ENCODE measurements around the gene ISM2. TPM values are rescaled to one million over a fixed set of nuclear protein-coding genes. Genes with fewer than 3 reads are reported as not detected.
"Not testable (repeated sequence)": the region's sequence is repeated elsewhere in the genome, so short reads cannot be mapped to it uniquely, and the experiment has no call there.

ISM2 gene
- 0.11 TPM in 1 of 2 replicates, not detected in the other for total RNA-seq

DNA sequence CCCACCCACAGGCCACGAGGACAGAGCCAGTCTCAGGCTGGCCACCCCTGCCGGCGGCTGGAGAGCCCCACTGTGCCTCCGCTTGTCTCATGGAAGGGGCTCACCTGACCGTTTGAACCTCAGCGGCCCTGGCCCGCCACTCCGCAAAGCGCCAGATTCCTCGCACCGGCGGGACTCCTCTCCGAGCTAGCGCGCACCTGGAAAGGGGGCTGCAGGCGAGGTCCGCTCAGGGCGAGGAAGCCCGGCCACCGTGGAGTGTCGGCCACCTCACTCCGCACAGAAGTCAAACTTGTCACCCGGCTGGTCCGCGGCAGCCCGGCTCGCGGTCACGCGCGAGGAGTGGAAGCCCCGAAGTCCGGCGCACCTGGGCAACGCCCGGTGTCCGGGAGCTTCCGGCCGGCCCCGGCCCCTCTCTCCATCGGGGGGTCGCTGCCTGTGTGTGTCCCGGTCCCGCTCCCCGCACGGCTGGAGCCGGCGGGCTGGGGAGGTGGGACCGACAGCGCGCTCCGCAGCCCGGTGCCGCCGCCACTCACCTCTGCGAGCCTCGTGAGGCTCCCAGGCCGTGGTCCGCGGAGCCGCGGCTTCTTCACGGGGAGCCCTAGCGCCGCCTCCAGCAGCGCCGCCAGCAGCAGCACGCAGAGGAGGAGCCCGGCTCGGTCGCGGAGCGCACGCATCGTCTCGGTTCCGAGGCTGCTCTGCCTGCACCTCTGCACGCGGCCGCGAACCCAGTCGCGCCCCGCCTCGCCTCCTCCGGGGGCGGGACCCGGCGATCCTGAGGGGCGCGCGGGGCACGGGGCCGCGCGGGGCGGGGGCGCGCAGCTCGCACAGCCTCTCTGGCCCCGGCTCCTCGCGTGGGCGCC lies at the start of gene ISM2:
ISM2 (minus strand) TSS at position 697 of the 860 bp plus-strand sequence; CDS start at position 674, 23 bp downstream.
- intact Hi-C loops (cut with micrococcal nuclease), result no loop called here
- Mint-ChIP-seq H3K4me3 (ENCODE audit: low read depth) (peak within 1 kb of the TSS; percentile 54), H3K27me3 (ENCODE audit: low read depth) (peaks cover 37% of the 10 kb centered on the region), H3K4me1 (ENCODE audit: low read depth) (peaks cover 3% of the 10 kb centered on the region), H3K9me3 (peaks cover 4% of the 10 kb centered on the region), H3K36me3 (ENCODE audit: low read depth) (peaks cover 3% of the 10 kb centered on the region), H3K27ac (no peak within 1 kb of the TSS)
- peak; percentile 36 for DNase-seq (ENCODE audit: low spot score)

DNA sequence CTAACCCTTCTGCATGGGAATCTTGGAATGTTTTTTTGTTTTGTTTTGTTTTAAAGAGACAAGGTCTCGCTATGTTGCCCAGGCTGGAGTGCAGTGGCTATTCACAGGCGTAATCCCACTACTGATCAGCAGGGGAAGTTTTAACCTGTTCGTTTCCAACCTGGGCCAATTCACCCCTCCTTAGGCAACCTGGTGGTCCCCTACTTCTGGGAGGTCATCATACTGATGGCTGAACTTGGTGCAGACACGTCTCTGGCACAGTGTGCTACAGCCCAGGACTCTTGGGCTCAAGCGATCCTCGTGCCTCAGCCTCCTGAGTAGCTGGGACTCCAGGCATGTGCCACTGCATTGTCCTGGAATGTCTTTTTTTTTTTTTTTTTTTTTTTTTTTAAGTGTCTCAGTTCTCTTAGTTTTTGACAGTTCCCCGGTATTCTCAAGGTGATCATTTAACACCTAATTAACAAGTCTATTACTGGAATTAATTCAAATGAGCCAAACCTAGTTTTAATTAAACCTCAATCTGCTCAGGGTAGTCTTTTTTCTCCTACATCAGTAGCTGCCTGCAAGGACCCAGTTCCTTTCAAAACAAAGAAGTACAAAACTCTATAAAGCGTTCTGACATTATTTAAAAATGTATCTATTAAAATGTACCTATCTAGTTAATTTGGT lies 49.0 kb upstream of the ISM2 start:
- intact Hi-C loops (cut with micrococcal nuclease), result no loop called here
- no peak for DNase-seq (ENCODE audit: low spot score)
- Mint-ChIP-seq H3K4me3 (ENCODE audit: low read depth) (no peak overlapping the region), H3K9me3 (no peaks in the 10 kb centered on the region), H3K36me3 (ENCODE audit: low read depth) (peaks cover 38% of the 10 kb centered on the region), H3K4me1 (ENCODE audit: low read depth) (peaks cover 3% of the 10 kb centered on the region), H3K27ac (no peak overlapping the region), H3K27me3 (ENCODE audit: low read depth) (no peaks in the 10 kb centered on the region)

DNA sequence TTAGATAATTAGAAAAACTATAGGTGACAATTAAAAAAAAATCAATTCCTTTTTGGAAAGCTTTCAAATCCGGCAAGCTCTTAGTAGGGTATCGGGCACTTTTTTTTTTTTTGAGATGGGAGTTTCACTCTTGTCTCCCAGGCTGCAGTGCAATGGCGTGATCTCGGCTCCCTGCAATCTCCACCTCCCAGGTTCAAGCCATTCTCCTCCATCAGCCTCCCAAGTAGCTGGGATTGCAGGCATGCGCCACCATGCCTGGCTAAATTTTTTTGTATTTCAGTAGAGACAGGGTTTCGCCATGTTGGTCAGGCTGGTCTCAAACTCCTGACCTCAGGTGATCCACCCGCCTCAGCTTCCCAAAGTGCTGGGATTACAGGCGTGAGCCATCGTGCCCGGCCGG lies 46.6 kb upstream of the ISM2 start:
- H3K4me1 Mint-ChIP-seq (ENCODE audit: low read depth); intact Hi-C loops (cut with micrococcal nuclease): not testable (repeated sequence)

DNA sequence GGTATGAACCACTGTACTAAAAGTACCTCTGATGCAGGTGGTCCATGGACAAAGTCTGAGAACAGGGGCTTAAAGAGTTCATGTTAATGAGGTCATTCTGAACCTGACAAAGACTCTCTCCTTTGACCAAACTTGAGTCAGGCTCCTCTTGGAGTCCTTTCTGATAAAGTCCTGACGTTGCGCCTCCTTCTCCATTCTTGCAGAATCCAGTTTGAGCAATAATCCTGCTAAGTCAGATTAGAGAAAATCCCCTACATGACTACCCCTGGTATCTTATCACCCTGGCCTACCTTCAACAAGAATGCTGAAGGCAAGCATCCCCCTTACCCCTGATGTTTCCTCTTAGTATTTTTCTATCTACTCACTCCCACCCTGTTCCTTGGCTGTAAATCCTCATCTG lies 46.0 kb upstream of the ISM2 start:
- no peaks in the 10 kb centered on the region for H3K9me3 Mint-ChIP-seq
- DNase-seq (ENCODE audit: low spot score), result no peak
- H3K36me3 Mint-ChIP-seq (ENCODE audit: low read depth), result peaks cover 26% of the 10 kb centered on the region
- no peaks in the 10 kb centered on the region for H3K27me3 Mint-ChIP-seq (ENCODE audit: low read depth)
- H3K4me3 Mint-ChIP-seq (ENCODE audit: low read depth), result no peak overlapping the region
- H3K4me1 Mint-ChIP-seq (ENCODE audit: low read depth), result peaks cover 5% of the 10 kb centered on the region
- intact Hi-C loops (cut with micrococcal nuclease), result no loop called here
- H3K27ac Mint-ChIP-seq, result no peak overlapping the region

More for the DNA sequence above, 46.6 kb upstream of the ISM2 start:
- H3K27me3 Mint-ChIP-seq (ENCODE audit: low read depth); H3K4me3 Mint-ChIP-seq (ENCODE audit: low read depth); H3K9me3 Mint-ChIP-seq; H3K27ac Mint-ChIP-seq; DNase-seq (ENCODE audit: low spot score): not testable (repeated sequence)
- H3K36me3 Mint-ChIP-seq (ENCODE audit: low read depth), result peaks cover 31% of the 10 kb centered on the region

DNA sequence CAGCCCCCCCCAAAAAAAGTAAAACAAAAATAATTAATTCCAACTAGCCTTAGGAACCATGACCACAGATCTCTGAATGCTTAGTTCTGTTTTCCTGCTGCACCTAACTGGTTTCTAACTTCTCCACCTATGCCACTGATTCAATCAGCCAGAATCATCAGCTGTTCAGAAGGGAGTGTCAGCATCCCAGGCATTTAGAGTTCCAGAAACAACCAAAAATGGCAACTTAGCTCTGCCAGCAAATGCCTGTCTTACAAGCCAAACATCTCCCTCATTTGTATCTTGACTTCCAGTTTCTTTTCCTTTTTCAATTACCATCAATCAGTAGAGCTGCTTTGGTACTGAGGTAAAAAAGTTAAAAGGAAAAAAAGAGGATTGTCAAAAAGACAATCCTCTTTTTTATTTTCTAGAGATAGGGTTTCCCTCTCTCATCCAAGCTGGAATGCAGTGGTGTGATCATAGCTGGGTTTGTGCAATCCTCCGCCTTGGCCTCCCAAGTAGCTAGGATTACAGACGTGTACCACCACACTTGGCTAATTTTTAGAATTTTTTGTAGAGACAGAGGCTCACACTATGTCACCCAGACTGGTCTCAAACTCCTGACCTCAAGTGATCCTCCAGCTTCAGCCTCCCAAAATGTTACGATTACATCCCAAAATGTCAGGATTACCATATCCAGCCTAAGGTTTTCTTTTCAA lies 45.2 kb upstream of the ISM2 start:
- Mint-ChIP-seq H3K36me3 (ENCODE audit: low read depth) (peaks cover 26% of the 10 kb centered on the region), H3K27me3 (ENCODE audit: low read depth) (no peaks in the 10 kb centered on the region), H3K9me3 (no peaks in the 10 kb centered on the region), H3K27ac (no peak overlapping the region), H3K4me1 (ENCODE audit: low read depth) (peaks cover 5% of the 10 kb centered on the region), H3K4me3 (ENCODE audit: low read depth) (no peak overlapping the region)
- DNase-seq (ENCODE audit: low spot score), result no peak
- intact Hi-C loops (cut with micrococcal nuclease), result no loop called here

DNA sequence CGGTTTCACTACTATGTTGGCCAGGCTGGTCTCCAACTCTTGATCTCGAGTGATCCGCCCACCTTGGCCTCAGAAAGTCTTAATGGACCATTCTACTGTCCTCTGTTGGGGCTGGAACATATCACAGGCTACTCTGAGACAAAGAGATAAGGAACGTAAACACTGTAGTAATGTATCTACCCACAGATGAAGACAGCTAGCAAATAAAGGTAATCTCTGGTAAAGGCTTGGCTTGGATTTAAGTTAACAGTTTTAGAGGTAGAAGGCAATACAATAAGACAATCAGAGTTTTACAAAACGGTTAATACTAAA lies 44.6 kb upstream of the ISM2 start:
- DNase-seq (ENCODE audit: low spot score), result no peak
- intact Hi-C loops (cut with micrococcal nuclease), result no loop called here
- H3K4me3 Mint-ChIP-seq (ENCODE audit: low read depth), result no peak overlapping the region
- no peak overlapping the region for H3K27ac Mint-ChIP-seq
- H3K9me3 Mint-ChIP-seq, result no peaks in the 10 kb centered on the region
- H3K36me3 Mint-ChIP-seq (ENCODE audit: low read depth), result peaks cover 21% of the 10 kb centered on the region
- H3K27me3 Mint-ChIP-seq (ENCODE audit: low read depth), result no peaks in the 10 kb centered on the region
- peaks cover 5% of the 10 kb centered on the region for H3K4me1 Mint-ChIP-seq (ENCODE audit: low read depth)

DNA sequence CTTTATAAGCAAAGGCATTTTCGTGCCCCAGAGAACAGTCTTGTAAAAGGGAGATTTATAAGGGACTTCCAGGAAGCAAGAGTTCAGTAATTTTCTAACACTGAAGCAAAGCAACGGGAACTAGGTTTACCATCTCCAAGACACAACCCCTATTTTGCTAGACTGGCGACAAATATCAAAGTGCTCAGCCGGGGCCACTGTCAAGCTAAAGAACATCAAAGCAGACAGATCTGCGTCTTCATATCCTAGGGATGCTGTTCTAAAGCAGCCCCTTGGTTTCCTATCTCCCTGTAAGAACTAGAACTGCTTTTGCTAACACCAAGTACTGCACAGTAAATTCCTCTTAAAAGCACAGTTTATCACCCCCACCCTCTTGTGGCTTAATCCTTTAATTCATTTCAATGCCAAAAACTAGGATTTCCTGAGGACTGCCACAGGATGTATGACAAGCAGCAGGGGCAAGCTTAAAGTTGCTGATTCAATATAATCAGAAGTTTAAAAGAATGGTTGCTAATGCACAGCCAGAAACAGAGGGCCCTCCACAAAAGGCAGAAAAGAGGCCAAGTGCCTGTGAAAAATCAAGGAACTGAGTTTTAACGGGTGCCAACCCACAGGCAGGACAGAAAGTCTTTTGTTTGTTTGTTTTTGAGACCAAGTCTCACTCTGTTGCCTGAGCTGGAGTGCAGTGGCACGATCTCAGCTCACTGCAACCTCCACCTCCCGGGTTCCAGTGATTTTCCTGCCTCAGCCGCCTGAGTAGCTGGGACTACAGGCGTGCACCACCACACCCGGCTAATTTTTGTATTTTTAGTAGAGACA lies 44.0 kb upstream of the ISM2 start:
- H3K27ac Mint-ChIP-seq, result no peak overlapping the region
- peaks cover 5% of the 10 kb centered on the region for H3K4me1 Mint-ChIP-seq (ENCODE audit: low read depth)
- intact Hi-C loops (cut with micrococcal nuclease), result no loop called here

DNA sequence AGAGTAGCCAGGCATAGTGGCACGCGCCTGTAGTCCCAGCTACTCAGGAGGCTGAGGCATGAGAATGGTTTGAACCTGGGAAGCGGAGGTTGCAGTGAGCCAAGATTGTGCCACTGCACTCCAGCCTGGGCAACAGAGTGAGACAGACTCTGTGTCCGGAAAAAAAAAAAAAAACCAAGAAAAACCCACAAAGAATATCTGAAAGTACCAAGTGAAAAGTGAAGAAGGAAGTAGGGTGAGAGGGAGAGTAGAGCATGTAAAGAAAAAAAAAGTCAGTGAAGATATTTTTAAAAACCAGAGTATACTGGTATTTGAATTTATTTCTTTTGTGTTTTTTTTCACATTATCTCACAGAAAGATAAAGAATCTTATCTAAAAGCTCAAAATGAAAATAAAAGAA lies 43.3 kb upstream of the ISM2 start:
- Mint-ChIP-seq H3K4me3 (ENCODE audit: low read depth) (no peak overlapping the region), H3K4me1 (ENCODE audit: low read depth) (peaks cover 5% of the 10 kb centered on the region), H3K27me3 (ENCODE audit: low read depth) (no peaks in the 10 kb centered on the region), H3K9me3 (no peaks in the 10 kb centered on the region), H3K27ac (peak overlapping the region; percentile 5), H3K36me3 (ENCODE audit: low read depth) (peaks cover 26% of the 10 kb centered on the region)
- intact Hi-C loops (cut with micrococcal nuclease), result no loop called here
- DNase-seq (ENCODE audit: low spot score), result no peak

More for the DNA sequence above, 44.0 kb upstream of the ISM2 start:
- Mint-ChIP-seq H3K4me3 (ENCODE audit: low read depth) (no peak overlapping the region), H3K27me3 (ENCODE audit: low read depth) (no peaks in the 10 kb centered on the region), H3K9me3 (no peaks in the 10 kb centered on the region), H3K36me3 (ENCODE audit: low read depth) (peaks cover 26% of the 10 kb centered on the region)
- DNase-seq (ENCODE audit: low spot score), result no peak

DNA sequence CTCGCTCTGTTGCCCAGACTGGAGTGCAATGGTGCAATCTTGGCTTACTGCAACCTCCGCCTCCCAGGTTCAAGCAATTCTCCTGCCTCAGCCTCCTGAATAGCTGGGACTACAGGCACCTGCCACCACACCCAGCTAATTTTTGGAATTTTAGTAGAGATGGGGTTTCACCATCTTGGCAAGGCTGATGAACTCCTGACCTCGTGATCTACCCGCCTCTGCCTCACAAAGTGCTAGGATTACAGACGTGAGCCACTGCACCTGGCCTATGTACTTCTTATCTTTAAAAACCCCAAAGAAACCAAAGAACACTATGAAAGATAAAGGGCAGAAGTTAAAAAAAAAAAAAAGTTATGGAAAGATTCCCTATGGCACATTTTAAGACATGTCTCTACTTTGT lies 38.3 kb upstream of the ISM2 start:
- intact Hi-C loops (cut with micrococcal nuclease); DNase-seq (ENCODE audit: low spot score); H3K9me3 Mint-ChIP-seq; H3K27me3 Mint-ChIP-seq (ENCODE audit: low read depth); H3K4me3 Mint-ChIP-seq (ENCODE audit: low read depth); H3K27ac Mint-ChIP-seq; H3K4me1 Mint-ChIP-seq (ENCODE audit: low read depth): not testable (repeated sequence)
- peaks cover 28% of the 10 kb centered on the region for H3K36me3 Mint-ChIP-seq (ENCODE audit: low read depth)

DNA sequence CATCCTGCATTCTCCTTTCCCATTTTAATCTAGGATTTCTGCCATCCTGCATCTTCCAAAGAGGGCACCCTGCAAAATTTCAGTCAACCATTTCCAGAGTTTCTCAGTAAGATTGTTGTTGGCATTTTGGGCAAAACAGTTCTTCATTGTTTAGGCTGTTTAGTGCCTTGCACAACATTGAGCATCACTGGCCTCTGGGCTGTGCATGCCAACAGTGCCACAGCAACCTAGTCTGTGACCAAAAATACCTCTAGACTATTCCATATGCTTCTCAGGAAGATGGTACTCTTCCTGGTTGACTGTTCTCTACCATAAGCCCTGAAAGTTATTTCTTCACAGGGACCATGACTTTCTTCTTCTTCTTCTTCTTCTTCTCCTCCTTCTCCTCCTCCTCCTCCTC lies 32.5 kb upstream of the ISM2 start:
- Mint-ChIP-seq H3K4me3 (ENCODE audit: low read depth) (no peak overlapping the region), H3K9me3 (no peaks in the 10 kb centered on the region), H3K36me3 (ENCODE audit: low read depth) (peaks cover 31% of the 10 kb centered on the region), H3K27ac (no peak overlapping the region), H3K27me3 (ENCODE audit: low read depth) (no peaks in the 10 kb centered on the region), H3K4me1 (ENCODE audit: low read depth) (peaks cover 12% of the 10 kb centered on the region)
- DNase-seq (ENCODE audit: low spot score), result no peak
- intact Hi-C loops (cut with micrococcal nuclease), result no loop called here

DNA sequence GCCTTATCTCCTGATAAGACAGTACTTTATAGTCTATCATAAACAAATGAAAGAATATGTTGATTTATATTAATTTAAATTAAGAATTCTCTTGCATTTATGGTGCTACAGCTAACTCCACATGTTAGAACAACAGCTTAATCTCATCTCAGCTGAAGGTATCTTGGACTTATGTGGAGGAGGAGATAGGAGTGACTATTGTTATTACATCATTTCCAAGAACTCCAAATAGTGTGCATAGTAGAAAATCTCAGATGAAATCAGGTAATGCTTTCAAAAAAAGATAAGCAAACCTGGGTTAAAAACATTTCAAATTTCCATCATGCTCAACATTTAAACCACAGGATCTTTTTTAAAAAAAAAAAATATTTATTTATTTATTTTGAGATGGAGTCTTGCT lies 31.3 kb upstream of the ISM2 start:
- Mint-ChIP-seq H3K27me3 (ENCODE audit: low read depth) (no peaks in the 10 kb centered on the region), H3K4me3 (ENCODE audit: low read depth) (no peak overlapping the region), H3K27ac (no peak overlapping the region), H3K36me3 (ENCODE audit: low read depth) (peaks cover 22% of the 10 kb centered on the region), H3K4me1 (ENCODE audit: low read depth) (peaks cover 12% of the 10 kb centered on the region), H3K9me3 (no peaks in the 10 kb centered on the region)
- no peak for DNase-seq (ENCODE audit: low spot score)
- intact Hi-C loops (cut with micrococcal nuclease), result no loop called here

DNA sequence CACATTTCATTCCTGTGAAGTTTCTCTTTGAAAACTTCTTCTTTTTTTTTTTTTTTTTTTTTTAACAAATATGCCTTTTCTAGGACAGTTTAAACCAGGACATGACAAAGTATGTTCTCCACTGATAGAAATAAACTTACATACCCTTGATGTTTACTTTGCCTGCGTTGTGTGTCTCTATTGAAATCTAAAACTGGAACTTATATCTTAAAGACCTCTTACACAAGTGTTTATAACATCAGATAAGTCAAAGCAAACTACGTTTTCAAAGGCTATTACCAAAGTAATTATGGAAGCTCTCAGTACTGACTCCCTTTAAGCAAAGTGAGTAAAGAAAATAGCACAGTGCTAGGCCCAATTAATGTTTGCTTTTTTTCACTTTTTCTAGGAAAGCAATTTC lies 30.6 kb upstream of the ISM2 start:
- peaks cover 21% of the 10 kb centered on the region for H3K36me3 Mint-ChIP-seq (ENCODE audit: low read depth)
- no peaks in the 10 kb centered on the region for H3K27me3 Mint-ChIP-seq (ENCODE audit: low read depth)
- peaks cover 12% of the 10 kb centered on the region for H3K4me1 Mint-ChIP-seq (ENCODE audit: low read depth)
- H3K27ac Mint-ChIP-seq, result no peak overlapping the region
- no peak overlapping the region for H3K4me3 Mint-ChIP-seq (ENCODE audit: low read depth)
- H3K9me3 Mint-ChIP-seq, result no peaks in the 10 kb centered on the region
- DNase-seq (ENCODE audit: low spot score), result no peak
- intact Hi-C loops (cut with micrococcal nuclease), result no loop called here

Measured in activated T-helper 2 cell treated with anti-CD3 and anti-CD28 coated beads, Interferon-gamma antibody, Interleukin-2, Interleukin-4, amounts not matched to agents 10 μg/mL and 5 μg/mL and 100 μg/mL, durations not matched to agents 14 hours and 24 hours and 36 hours (primary cell).